GM21717 (cell line): ENCODE results near the gene STING1.
"Not testable (repeated sequence)": the region's sequence is repeated elsewhere in the genome, so short reads cannot be mapped to it uniquely, and the experiment has no call there.

Experiments
- ATAC-seq: cut with Tn5 transposase; IDR thresholded peaks from one replicate; pipeline ENCODE4 v1.9.1; 2021; ENCODE audit warnings: mild to moderate bottlenecking, moderate library complexity; ENCODE audit not compliant: unreplicated experiment

STING1 gene

GRCh38 chr5:139440416-139440815 lies 42.1 kb downstream of the STING1 start:
- not testable (repeated sequence) for ATAC-seq

- ATAC-seq, result peak; percentile 87
Observed at GRCh38 chr5:139439013-139439903, 43.3 kb downstream of the STING1 start, which contains the start of gene DNAJC18. DNAJC18 (minus strand) TSS chr5:139439525; CDS start chr5:139439445, 80 bp downstream.

GRCh38 chr5:139438707-139439012 lies 43.9 kb downstream of the STING1 start:
- ATAC-seq, result no peak

GRCh38 chr5:139435676-139436075 lies 46.9 kb downstream of the STING1 start:
- ATAC-seq, result no peak

GRCh38 chr5:139431706-139432105 lies 50.9 kb downstream of the STING1 start:
- no peak for ATAC-seq

- no peak for ATAC-seq
Observed at GRCh38 chr5:139430015-139430414, 52.5 kb downstream of the STING1 start.

GRCh38 chr5:139426203-139426885 lies 56.2 kb downstream of the STING1 start:
- no peak for ATAC-seq
